Left cardiac atrium (tissue), 4 donors: ENCODE data around the gene KLRF2. TPM values are rescaled to one million over a fixed set of nuclear protein-coding genes. Genes with fewer than 3 reads are reported as not detected.

ENCODE experiments used
- ATAC-seq, 2 donors: fragments of 200-7000 bp; cut with Tn5 transposase; one replicate each; pipeline ENCODE4 v1.9.1; 2020; ENCODE audit warnings: mild to moderate bottlenecking in 2 of 2, moderate library complexity in 2 of 2
- DNase-seq: peaks from one replicate; pipeline ENCODE4 v3.0.0-alpha.2; 2020
- intact Hi-C, 2 donors: fragments of 100-400 bp; cut with DNase I; formaldehyde crosslinking; loops; one replicate each; pipeline versions ENCODE4 v1.14.1 to v1.15.1; 2022 to 2023
- total RNA-seq, 2 donors: library from RNA; stranded (reverse); fragmentation: NEBNext Ultra II Directional; extraction: Animal tissue kit (Norgen Biotek cat#: 25700); gene quantifications; one replicate each; pipeline ENCODE4 v1.2.1, GENCODE V29; 2021
- donor health status: DM: no; HTN: yes; CAD: no.
- donor health status: DM: no; HTN: yes; CAD: no; lungs with severe emphysema.
- donor health status: DM: yes; HTN: yes; CAD: no.
- donor health status: Dilated cardiomyopathy.

Gene KLRF2
- total RNA-seq, 2 donors from 2014 or later = not detected

DNA sequence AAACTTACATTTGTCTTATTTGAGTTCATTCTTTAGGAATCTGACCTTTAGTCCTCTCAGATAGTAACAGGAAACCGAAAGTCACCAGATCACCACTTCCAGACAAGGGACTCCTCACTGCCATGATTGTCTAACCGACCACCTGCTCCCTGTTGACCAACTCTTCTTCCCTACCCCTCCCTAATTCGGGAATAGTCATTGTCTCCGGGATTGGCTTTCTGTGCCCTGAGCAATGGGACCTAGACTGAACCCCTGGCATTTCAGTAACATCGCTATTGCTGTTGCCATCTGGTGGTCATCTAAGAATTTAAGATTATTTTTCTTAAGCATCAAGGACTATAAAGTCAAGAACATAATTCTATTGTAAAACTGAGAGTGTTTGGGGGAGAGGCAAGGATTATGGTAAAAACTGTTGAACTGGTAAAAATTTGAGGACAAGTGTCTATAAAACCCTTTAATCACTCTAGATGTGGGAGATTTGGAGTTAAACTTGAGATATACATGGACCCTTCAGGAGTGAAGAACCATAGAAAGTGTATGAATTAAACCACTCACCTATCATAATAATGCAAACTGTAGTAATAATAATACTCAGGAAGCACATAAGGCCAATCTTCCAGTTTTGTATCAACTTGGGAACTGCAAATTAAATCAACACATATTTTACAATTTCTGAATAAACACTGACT is 44.6 kb downstream of the KLRF2 start:
- intact Hi-C loops = loop anchor here (2.0 to 10.0 kb wide), 3 partner anchors 111 to 175 kb away; no protein-coding TSS in a partner anchor
- DNase-seq = no peak
- ATAC-seq = peak; percentile 38 to 58

DNA sequence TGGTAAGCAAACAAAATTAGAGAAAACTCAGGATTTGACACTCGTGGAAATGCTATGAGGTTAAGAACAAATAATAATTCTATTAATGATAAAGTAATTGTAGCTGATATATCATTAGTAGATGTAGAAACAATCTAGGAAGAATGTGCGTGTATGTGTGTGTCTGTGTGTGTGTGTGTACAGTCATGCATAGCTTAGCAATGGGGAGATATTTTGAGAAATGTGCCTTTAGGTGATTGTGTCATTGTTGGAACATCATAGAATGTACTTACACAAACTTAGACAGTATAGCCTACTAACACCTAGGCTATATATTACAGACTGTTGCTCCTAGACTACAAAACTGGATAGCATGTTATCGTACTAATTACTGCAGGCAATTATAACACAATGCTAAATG is 45.6 kb downstream of the KLRF2 start:
- ATAC-seq (no peak), DNase-seq (no peak)
- intact Hi-C loops = loop anchor here in 1 of 2 donors (10.0 kb wide), 1 partner anchor 112 kb away; no protein-coding TSS in a partner anchor

DNA sequence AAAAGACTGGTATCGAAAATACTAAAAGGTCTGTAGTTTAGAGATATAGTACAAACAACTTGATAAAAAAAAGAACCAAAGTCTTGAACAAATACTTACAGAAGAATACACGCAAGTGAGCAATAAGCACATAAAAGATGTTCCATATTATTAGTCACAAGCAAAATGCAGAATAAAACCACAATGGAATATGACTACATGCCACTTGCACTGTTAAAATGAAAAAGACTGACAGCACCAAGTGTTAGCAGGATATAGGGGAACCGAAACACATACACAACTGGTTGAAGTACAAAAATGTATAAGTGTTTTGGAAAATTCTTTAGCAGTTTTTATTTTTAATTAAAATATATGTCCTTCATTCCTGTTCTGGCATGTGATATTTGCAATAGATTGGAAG is 47.3 kb downstream of the KLRF2 start:
- DNase-seq = no peak
- intact Hi-C loops = loop anchor here in 1 of 2 donors (10.0 kb wide), 1 partner anchor 114 kb away; no protein-coding TSS in a partner anchor
- ATAC-seq = no peak

DNA sequence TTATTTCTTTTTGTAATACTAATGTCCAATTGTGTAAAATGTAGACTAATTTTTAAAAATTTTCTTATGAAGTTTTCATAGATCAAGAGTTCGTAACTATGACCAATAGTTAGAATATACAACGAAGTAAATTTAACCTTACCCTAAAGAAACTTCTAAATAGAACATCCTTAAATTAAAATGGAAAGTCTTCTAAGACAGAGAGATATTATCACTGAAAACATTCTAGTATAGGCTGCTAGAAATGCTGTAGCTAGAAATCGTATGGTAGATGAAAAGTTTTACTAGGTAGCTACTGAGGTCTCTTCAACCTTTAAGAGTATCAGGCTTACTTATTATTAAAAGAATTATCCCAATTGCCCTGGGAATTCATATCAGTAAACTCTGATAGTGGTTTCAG is 50.0 kb downstream of the KLRF2 start:
- intact Hi-C loops = no loop called here
- DNase-seq = no peak
- no peak for ATAC-seq

DNA sequence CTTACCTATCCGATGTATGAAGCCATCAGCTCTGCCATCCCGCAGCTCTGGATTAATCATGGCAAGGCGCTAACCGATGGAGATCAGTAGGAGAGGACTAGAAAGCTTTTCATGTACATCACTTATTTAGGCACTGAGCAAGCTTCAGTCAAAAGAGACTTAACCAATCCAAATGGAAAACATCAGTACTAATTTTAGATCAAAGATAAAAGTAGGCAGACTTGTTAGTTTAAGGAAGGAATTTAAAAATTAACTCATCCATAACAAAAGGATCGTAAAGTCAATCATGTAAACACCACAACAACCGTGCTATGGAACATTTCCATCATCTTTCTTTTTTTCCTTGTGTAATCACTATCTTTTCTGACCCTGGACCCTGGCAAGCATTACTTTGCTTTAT is 51.0 kb downstream of the KLRF2 start, which contains the start of gene CLEC2A:
Gene CLEC2A, minus strand, starts transcription at position 101 of the 400 bp plus-strand sequence. Its CDS starts 41 bp downstream, at position 60.
- intact Hi-C loops = no loop called here
- no peak for DNase-seq
- ATAC-seq = no peak

DNA sequence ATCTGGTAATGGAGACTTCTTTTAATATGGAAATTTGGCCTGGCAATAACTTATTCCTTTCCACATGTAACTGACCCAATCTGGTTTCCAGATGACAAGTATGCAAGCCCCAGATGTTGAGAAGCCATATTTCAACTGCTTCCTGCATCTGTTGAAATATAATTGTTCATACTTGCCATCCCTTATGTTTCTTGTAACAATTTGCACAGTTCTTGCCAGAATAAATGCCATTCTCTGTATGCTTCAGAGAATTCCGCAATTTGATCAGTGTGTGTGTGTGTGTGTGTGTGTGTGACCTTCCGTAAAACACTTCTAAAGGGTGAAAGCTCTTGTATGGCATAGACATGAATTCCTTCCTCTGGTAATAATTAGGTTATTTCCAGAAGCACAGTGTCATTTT is 52.7 kb downstream of the KLRF2 start:
- intact Hi-C loops = no loop called here
- ATAC-seq (no peak), DNase-seq (no peak)

DNA sequence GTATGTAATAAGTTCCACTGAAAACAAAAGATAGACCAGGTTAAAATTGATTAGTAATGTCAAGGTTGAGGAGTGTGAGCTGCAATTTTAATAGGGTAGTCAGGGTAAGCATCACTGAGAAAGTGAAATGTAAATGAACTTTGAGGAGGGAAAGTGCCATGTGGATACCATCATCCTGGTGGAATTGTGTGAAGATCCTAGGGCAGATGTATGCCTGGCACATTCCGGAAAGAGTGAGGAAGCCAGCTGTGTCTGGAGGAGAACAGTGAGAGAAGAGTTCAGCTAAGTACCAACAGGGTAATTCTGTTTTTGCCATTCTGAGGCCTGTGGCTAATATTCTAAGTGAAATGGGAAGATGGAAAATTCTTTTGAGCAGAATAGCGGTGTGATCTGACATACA is 53.7 kb downstream of the KLRF2 start:
- intact Hi-C loops = no loop called here

DNA sequence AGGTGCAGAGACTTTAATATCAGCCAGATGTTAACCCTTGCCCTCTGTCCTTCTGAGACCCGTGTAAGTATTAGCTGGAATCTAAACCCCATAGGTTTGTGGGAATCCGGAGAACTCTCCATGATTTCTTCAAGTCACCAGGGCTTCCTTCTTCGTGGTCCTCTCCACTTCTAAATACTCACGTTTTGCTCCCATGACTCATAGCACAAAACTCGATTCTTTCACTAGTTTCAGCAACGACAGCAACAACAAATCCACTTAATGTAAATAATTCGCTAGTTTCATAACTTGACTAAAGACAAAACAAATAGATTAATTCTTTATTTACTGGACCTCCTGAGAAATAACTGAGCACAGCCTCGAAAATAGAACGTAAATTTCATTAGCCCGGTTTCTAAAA is 55.3 kb downstream of the KLRF2 start:
- intact Hi-C loops = no loop called here
- no peak for ATAC-seq
- no peak for DNase-seq

More for the DNA sequence above, 53.7 kb downstream of the KLRF2 start:
- DNase-seq (no peak), ATAC-seq (no peak)

DNA sequence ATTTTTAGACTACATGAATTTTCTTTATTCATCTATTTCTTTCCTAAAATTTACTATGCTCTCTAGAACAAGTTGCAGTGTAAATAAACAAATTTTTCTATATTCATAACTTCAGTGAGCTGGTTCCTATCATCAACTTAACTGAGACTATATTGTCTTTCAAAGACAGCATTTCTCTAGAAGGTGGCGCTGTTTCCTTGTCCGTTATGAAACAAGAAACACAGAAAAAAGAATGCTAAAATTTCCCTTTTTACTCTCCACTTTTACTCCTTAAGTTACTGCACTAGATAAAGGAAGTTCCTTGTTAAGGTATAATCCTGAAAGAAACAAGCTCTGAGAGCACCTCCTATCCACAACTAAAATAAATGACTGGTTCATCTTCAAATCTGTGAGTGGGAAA is 59.1 kb downstream of the KLRF2 start:
- intact Hi-C loops = no loop called here
- ATAC-seq = no peak
- no peak for DNase-seq

DNA sequence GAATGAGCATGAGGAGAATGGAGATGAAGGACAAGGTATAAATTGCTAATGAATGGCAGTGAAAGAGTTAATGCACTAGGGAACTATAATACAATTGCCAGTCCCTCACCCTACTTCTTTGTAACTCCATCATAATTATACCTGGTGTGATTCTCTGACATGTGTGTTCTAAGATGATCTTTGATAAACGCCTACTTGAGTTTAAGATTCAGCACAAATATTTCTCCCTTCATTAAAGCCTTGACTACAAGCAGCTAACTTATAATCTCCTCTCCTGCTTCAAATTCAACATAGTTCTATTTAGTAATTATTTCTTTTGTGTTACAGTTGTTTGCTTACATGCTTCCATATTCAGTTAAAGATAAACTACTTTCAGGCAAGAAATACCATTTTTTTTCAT is 60.5 kb downstream of the KLRF2 start:
- no peak for ATAC-seq
- no peak for DNase-seq
- intact Hi-C loops = no loop called here

DNA sequence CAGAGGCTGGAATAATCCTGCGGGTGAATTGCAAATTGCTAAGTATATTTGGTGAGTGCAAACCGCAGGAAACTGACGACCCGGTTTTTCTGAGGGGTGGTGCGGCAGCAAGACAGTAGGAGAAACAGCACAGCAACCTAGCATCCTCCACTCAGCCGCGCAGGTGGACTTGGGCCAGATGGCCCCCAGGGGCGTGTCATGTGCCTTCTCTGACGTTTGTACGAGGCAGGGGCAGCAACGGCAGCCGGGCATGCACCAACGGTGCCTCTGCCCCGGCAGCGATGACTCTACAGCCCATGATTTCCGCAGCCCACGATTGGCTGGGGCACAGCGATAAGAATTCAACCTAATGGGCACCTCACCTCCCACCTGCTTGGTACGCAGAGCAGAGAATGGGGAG is 62.0 kb downstream of the KLRF2 start:
- ATAC-seq (peak in 1 of 2 donors; percentile 53), DNase-seq (no peak)
- intact Hi-C loops = no loop called here

DNA sequence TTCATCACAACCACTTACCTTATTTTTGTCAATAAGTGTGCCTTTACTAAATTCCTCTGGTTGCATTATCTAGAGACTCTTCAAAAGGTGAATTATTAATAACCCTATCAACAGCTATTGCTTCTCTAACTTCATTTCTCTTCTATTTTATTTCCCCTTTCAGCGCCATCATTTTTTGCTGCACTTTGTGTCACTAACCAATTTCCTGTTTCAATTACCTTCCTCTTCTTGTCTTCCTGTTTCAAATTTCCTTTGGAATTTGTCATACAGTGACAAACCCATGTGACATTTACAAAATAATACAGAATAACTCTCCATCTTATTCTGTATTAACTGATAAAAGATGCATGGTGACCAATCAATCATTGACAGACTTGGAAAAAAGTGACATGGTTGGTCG is 63.1 kb downstream of the KLRF2 start:
- intact Hi-C loops = no loop called here
- no peak for DNase-seq

More for the DNA sequence above, 63.1 kb downstream of the KLRF2 start:
- no peak for ATAC-seq

Other genes starting within 250 kb of the KLRF2 start
- 10 to 100 TPM in 1 of 2 donors, 1 to 10 TPM in 1; 9.5 to 12.7 TPM for gene CLEC2D, start 211.8 kb upstream of the KLRF2 start, total RNA-seq
- 1 to 10 TPM in 1 of 2 donors, not detected in 1; 1.2 TPM for gene CLECL1, start 148.4 kb upstream of the KLRF2 start, total RNA-seq
- 1 to 10 TPM; 1.7 to 2.9 TPM for gene CD69, start 120.6 kb upstream of the KLRF2 start, total RNA-seq
- under 1 TPM; 0.27 to 0.31 TPM for gene KLRF1, start 54.0 kb upstream of the KLRF2 start, total RNA-seq
- 1 to 10 TPM; 3.9 to 8.6 TPM for gene CLEC2B, start 12.1 kb upstream of the KLRF2 start, total RNA-seq
- gene CLEC2A, start 50.9 kb downstream of the KLRF2 start, total RNA-seq = not detected
- 10 to 100 TPM in 1 of 2 donors, 1 to 10 TPM in 1; 2.8 to 17.8 TPM for gene CLEC12A, start 89.9 kb downstream of the KLRF2 start, total RNA-seq
- gene CLEC1B, start 117.6 kb downstream of the KLRF2 start, total RNA-seq = not detected
- gene CLEC12B, start 129.1 kb downstream of the KLRF2 start, total RNA-seq = under 1 TPM in 1 of 2 donors, not detected in 1; 0.24 TPM
- gene CLEC9A, start 149.2 kb downstream of the KLRF2 start, total RNA-seq = not detected
- 1 to 10 TPM; 3.9 to 4.6 TPM for gene CLEC1A, start 217.5 kb downstream of the KLRF2 start, total RNA-seq
- 10 to 100 TPM in 1 of 2 donors, 1 to 10 TPM in 1; 7.4 to 10.4 TPM for gene CLEC7A, start 248.7 kb downstream of the KLRF2 start, total RNA-seq